Ishikawa (cell line): Measurements from ENCODE around the gene BICC1.

ENCODE experiments used
- CEBPB ChIP-seq: IDR thresholded peaks from 2 replicates; pipeline ENCODE4 v1.6.1; 2012
- CREB1 ChIP-seq: IDR thresholded peaks from 2 replicates; pipeline ENCODE4 v1.6.1; 2012; ENCODE audit warnings: low read depth
- EGR1 ChIP-seq: IDR thresholded peaks from 2 replicates; pipeline ENCODE4 v1.6.1; 2012
- EP300 ChIP-seq: IDR thresholded peaks from 2 replicates; pipeline ENCODE4 v1.6.1; 2012; ENCODE audit warnings: borderline replicate concordance
- FOXM1 ChIP-seq: IDR thresholded peaks from 2 replicates; pipeline ENCODE4 v1.6.1; 2012; ENCODE audit warnings: low read depth, borderline replicate concordance
- NFIC ChIP-seq: IDR thresholded peaks from 2 replicates; pipeline ENCODE4 v1.6.1; 2012
- RAD21 ChIP-seq: IDR thresholded peaks from 2 replicates; pipeline ENCODE4 v1.6.1; 2012; ENCODE audit warnings: low read depth
- TAF1 ChIP-seq: IDR thresholded peaks from 2 replicates; pipeline ENCODE4 v1.6.1; 2012; ENCODE audit warnings: low read depth, mild to moderate bottlenecking
- TCF12 ChIP-seq: IDR thresholded peaks from 2 replicates; pipeline ENCODE4 v1.6.1; 2012; ENCODE audit warnings: low read depth
- TEAD4 ChIP-seq: IDR thresholded peaks from 2 replicates; pipeline ENCODE4 v1.6.1; 2012
- YY1 ChIP-seq: IDR thresholded peaks from 2 replicates; pipeline ENCODE4 v1.6.1; 2012; ENCODE audit warnings: low read depth
- ZBTB7A ChIP-seq: IDR thresholded peaks from 2 replicates; pipeline ENCODE4 v1.6.1; 2012; ENCODE audit warnings: low read depth
- TF ChIP-seq, protein P1 (sequence below): IDR thresholded peaks from 2 replicates; pipeline ENCODE4 v1.6.1; 2012
- TF ChIP-seq, protein P2 (sequence below): IDR thresholded peaks from 2 replicates; pipeline ENCODE4 v1.6.1; 2012
- TF ChIP-seq, protein P3 (sequence below): IDR thresholded peaks from 2 replicates; pipeline ENCODE4 v1.6.1; 2012; ENCODE audit warnings: low read depth, mild to moderate bottlenecking

Gene BICC1

DNA sequence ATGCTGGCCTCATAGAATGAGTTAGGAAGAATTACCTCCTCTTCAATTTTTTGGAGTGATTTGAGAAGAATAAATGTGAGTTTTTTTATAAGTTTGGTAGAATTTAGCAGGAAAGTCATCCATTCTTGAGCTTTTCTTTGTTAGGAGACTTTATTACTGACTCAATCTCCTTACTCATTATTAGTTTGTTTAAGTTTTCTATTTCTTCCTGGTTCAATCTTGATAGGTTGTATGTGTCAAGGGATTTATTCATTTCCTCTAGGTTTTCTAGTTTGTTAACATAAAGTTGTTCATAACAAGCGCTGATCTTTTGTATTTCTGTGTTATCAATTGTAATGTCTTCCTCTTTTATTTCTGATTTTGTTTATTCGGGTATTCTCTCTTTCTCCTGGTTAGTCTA, 47.4 kb downstream of the BICC1 start:
- no peak for TF ChIP-seq YY1
- no peak for TF ChIP-seq CEBPB
- no peak for TF ChIP-seq FOXM1

DNA sequence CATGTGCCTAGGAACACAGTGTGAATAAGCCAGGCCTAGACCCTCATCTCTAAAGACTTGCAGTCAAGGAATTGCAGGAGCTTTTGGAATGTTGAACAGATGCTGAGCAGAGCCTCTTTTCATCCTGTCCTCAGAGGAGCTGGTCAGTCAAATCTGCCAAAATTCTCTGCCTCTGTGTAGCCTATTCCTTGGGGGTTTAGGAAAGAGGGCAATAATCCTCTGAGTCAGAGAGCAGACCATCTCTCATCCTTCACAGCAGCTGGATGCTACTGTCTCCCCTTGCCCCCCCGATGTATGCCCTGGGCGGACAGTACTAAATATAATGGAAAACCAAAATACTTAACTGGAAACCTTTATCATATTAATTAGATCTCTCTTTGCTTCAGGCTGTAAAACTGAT, 52.6 kb downstream of the BICC1 start:
- no peak for TF ChIP-seq CEBPB
- TF ChIP-seq, protein P1, sequence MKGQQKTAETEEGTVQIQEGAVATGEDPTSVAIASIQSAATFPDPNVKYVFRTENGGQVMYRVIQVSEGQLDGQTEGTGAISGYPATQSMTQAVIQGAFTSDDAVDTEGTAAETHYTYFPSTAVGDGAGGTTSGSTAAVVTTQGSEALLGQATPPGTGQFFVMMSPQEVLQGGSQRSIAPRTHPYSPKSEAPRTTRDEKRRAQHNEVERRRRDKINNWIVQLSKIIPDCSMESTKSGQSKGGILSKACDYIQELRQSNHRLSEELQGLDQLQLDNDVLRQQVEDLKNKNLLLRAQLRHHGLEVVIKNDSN = no peak
- TF ChIP-seq, protein P2, sequence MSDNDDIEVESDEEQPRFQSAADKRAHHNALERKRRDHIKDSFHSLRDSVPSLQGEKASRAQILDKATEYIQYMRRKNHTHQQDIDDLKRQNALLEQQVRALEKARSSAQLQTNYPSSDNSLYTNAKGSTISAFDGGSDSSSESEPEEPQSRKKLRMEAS = no peak
- TF ChIP-seq EP300 = no peak
- no peak for TF ChIP-seq NFIC
- TF ChIP-seq EGR1 = no peak

DNA sequence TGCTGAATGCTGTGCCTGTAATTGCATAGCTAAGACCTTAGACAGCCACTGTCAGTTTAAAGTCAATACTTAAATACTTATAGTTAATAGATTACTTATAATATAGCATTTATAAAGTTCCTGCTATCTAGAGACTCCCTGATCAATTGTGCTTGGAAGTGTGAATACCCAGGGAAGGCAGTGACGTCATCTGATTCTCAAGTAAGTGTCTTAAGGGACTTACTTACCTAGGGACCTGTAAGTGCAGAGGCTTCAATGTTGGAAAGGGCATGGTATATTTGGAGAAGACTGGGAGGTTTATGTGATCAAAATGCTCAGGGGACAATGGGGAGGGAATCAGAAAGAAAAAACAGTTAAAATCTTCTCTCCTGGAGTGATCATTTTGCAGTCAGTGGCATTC, 55.0 kb downstream of the BICC1 start:
- TF ChIP-seq, protein P1 = no peak
- TF ChIP-seq TAF1 (no peak), CREB1 (no peak), FOXM1 (no peak), TEAD4 (no peak), ZBTB7A (no peak), NFIC (no peak), RAD21 (no peak), EP300 (no peak), YY1 (no peak), TCF12 (no peak), EGR1 (no peak), CEBPB (no peak)
- TF ChIP-seq, protein P3, sequence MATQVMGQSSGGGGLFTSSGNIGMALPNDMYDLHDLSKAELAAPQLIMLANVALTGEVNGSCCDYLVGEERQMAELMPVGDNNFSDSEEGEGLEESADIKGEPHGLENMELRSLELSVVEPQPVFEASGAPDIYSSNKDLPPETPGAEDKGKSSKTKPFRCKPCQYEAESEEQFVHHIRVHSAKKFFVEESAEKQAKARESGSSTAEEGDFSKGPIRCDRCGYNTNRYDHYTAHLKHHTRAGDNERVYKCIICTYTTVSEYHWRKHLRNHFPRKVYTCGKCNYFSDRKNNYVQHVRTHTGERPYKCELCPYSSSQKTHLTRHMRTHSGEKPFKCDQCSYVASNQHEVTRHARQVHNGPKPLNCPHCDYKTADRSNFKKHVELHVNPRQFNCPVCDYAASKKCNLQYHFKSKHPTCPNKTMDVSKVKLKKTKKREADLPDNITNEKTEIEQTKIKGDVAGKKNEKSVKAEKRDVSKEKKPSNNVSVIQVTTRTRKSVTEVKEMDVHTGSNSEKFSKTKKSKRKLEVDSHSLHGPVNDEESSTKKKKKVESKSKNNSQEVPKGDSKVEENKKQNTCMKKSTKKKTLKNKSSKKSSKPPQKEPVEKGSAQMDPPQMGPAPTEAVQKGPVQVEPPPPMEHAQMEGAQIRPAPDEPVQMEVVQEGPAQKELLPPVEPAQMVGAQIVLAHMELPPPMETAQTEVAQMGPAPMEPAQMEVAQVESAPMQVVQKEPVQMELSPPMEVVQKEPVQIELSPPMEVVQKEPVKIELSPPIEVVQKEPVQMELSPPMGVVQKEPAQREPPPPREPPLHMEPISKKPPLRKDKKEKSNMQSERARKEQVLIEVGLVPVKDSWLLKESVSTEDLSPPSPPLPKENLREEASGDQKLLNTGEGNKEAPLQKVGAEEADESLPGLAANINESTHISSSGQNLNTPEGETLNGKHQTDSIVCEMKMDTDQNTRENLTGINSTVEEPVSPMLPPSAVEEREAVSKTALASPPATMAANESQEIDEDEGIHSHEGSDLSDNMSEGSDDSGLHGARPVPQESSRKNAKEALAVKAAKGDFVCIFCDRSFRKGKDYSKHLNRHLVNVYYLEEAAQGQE = no peak
- TF ChIP-seq, protein P2 = no peak

DNA sequence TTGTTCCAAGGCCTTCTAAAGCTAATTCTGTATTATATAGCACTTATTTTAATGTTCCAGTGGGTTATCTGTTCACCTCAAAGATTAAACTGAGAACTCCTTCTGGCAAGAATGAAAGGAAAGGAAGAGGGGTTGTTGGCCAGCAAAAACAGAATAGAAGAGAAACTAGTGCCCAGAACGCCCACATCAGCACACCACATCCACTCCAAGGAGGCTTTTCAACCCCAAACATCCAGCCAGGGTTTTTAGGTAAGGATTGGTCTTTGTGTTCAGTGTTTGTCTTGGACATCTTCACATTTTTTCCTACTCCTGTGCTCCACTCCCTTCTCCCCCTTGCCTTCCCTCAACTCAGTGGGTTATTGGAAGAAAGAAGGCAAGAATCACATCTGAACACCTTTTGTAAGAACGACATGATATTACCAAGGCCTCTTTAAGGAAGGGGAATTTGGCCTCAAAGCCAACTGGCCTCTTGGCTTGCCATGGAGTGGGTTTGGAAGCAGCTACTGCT, 55.8 kb downstream of the BICC1 start:
- TF ChIP-seq EGR1 (no peak), FOXM1 (no peak), NFIC (no peak), TEAD4 (no peak), RAD21 (no peak), EP300 (no peak), CEBPB (no peak), TAF1 (no peak), ZBTB7A (no peak), YY1 (no peak)
- TF ChIP-seq, protein P2 = no peak

DNA sequence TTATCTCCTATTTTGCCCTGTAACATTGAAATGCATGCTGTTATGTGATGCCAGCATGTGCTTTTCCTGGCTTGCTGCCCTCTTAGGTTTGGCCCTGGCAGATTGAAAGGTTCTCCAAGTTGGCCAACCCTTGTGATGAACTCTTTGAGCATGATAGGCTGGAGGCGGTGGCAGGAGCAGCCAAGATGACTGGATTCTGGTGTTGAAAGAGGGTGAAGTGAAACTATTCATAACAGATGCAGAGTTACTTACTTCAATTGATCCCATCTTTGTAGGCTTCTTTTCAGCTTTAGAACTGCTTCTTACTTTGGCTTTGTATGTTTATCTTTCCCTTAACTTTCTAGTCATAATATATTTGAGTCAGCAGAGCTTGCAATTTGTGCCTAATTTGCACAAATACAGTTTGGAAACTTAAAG, 57.6 kb downstream of the BICC1 start:
- no peak for TF ChIP-seq FOXM1
- TF ChIP-seq, protein P3 = no peak
- TF ChIP-seq CREB1 = no peak
- TF ChIP-seq CEBPB = no peak
- TF ChIP-seq YY1 = no peak
- no peak for TF ChIP-seq TEAD4
- TF ChIP-seq NFIC = no peak
- TF ChIP-seq, protein P2 = no peak
- no peak for TF ChIP-seq RAD21
- no peak for TF ChIP-seq EGR1
- no peak for TF ChIP-seq ZBTB7A
- TF ChIP-seq TCF12 = no peak
- TF ChIP-seq, protein P1 = no peak
- TF ChIP-seq TAF1 = no peak

DNA sequence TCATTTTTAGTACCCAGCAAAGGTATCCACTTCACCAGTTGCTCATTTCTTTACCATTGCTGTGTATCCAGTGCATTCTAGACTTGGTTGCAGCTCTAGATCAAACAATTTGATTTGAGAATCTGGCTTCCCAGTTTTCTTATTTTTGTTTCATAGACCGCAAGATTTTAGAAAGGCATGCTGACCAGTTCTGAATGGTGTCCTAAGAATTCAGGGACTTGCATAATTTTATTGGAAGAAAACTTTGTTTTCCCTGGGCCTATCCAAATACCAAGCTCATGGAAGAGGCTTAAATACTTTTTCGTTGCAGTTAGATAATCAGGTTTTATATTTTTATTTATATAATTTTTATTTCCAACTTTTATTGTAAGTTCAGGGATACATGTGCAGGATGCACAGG, 58.3 kb downstream of the BICC1 start:
- TF ChIP-seq NFIC (no peak), FOXM1 (no peak), RAD21 (no peak), YY1 (no peak), CEBPB (no peak), ZBTB7A (no peak), TEAD4 (no peak), EP300 (no peak), CREB1 (no peak), TAF1 (no peak), EGR1 (no peak), TCF12 (no peak)
- TF ChIP-seq, protein P3 = no peak
- TF ChIP-seq, protein P2 = no peak
- TF ChIP-seq, protein P1 = no peak
